HG03159 (cell line): ENCODE measurements around the gene KRT7.
"Not testable (repeated sequence)": the region's sequence is repeated elsewhere in the genome, so short reads cannot be mapped to it uniquely, and the experiment has no call there.

Experiments
- ATAC-seq: cut with Tn5 transposase; IDR thresholded peaks from one replicate; pipeline ENCODE4 v1.9.1; 2021; ENCODE audit warnings: mild to moderate bottlenecking, moderate library complexity; ENCODE audit not compliant: unreplicated experiment

KRT7 gene

GRCh38 chr12:52277486-52278245, 44.6 kb downstream of the KRT7 start:
- ATAC-seq, result no peak

- peak; percentile 79 for ATAC-seq
Observed at GRCh38 chr12:52278575-52279421, 45.8 kb downstream of the KRT7 start.

GRCh38 chr12:52279422-52280318, 46.6 kb downstream of the KRT7 start:
- ATAC-seq, result no peak

GRCh38 chr12:52280319-52280795, 47.3 kb downstream of the KRT7 start:
- ATAC-seq, result no peak

- ATAC-seq, result no peak
Observed at GRCh38 chr12:52280796-52281560, 47.9 kb downstream of the KRT7 start.

GRCh38 chr12:52284562-52285171, 51.6 kb downstream of the KRT7 start:
- no peak for ATAC-seq

GRCh38 chr12:52285172-52285745, 52.2 kb downstream of the KRT7 start:
- no peak for ATAC-seq

GRCh38 chr12:52285851-52286530, 52.9 kb downstream of the KRT7 start:
- ATAC-seq, result no peak

- ATAC-seq, result not testable (repeated sequence)
Observed at GRCh38 chr12:52286857-52287785, 54.1 kb downstream of the KRT7 start.

GRCh38 chr12:52287816-52288805, 55.1 kb downstream of the KRT7 start:
- peak; percentile 70 for ATAC-seq

GRCh38 chr12:52290483-52291134, 57.6 kb downstream of the KRT7 start:
- ATAC-seq, result not testable (repeated sequence)

GRCh38 chr12:52291267-52291935, 58.4 kb downstream of the KRT7 start, which contains the start of gene KRT81:
Gene KRT81, minus strand, starts transcription at chr12:52291534. Its CDS starts 69 bp downstream, at chr12:52291465.
- ATAC-seq, result no peak

GRCh38 chr12:52293926-52294325, 60.9 kb downstream of the KRT7 start:
- no peak for ATAC-seq

GRCh38 chr12:52294803-52295202, 61.8 kb downstream of the KRT7 start:
- no peak for ATAC-seq

- ATAC-seq, result no peak
Observed at GRCh38 chr12:52295663-52296062, 62.6 kb downstream of the KRT7 start.
